VCaP (cell line): ENCODE data around the gene DDX10.
A peak's percentile ranks its signal among the peaks of the same experiment; 100 is the strongest.

ENCODE experiments used
- H3K27ac ChIP-seq: fragments of 450-650 bp; 2 replicates; pipeline ENCODE4 v1.5.1; 2017
- TF ChIP-seq, protein P1 (sequence below): fragments of 450-650 bp; conservative IDR thresholded peaks from 2 replicates; pipeline ENCODE4 v1.5.1; 2017; ENCODE audit warnings: mild to moderate bottlenecking, moderate library complexity

DDX10 gene

DNA sequence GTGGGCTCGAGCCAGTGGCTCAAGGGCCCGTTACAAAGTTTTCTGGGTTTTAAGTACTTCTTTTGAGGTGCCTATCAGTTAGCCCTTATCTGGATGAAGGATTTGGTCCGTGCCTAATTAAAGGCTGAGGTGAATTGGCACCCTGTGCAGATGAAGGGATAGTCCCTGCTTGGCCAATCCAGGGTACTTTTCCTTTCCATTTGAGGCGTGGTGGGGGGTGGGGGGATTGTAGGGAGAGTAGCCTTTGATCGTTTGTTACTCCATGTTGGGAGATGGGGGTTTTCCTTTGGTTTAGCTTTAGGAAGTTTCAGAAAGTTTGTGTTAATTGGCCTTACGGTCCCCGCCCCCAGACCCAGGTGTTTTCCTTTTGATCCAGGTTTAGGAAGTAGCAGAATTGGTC is 170.8 kb downstream of the DDX10 start:
- no peak overlapping the region for H3K27ac ChIP-seq
- TF ChIP-seq, protein P1, sequence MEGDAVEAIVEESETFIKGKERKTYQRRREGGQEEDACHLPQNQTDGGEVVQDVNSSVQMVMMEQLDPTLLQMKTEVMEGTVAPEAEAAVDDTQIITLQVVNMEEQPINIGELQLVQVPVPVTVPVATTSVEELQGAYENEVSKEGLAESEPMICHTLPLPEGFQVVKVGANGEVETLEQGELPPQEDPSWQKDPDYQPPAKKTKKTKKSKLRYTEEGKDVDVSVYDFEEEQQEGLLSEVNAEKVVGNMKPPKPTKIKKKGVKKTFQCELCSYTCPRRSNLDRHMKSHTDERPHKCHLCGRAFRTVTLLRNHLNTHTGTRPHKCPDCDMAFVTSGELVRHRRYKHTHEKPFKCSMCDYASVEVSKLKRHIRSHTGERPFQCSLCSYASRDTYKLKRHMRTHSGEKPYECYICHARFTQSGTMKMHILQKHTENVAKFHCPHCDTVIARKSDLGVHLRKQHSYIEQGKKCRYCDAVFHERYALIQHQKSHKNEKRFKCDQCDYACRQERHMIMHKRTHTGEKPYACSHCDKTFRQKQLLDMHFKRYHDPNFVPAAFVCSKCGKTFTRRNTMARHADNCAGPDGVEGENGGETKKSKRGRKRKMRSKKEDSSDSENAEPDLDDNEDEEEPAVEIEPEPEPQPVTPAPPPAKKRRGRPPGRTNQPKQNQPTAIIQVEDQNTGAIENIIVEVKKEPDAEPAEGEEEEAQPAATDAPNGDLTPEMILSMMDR: no peak

GRCh38 chr11:108836541-108836940 is 171.7 kb downstream of the DDX10 start:
- TF ChIP-seq, protein P1: no peak
- no peak overlapping the region for H3K27ac ChIP-seq

- H3K27ac ChIP-seq: no peak overlapping the region
- TF ChIP-seq, protein P1: no peak
These were observed 173.4 kb downstream of the DDX10 start for GRCh38 chr11:108838102-108838791.

DNA sequence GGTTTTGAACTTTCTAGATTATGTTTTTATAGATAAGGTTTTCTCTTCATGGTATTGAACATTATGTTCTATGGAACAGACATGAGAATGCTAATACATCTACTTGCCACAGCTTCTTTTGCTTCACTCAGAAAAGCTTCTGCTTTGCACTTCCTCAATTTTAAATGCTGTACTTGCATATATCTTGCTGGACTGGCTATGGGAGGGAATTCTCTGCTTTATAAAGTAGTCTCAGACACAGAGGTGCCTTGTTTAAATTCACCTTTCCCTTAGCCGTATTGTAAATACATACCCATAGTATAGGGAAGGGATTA is 173.9 kb downstream of the DDX10 start:
- no peak overlapping the region for H3K27ac ChIP-seq
- TF ChIP-seq, protein P1: no peak

DNA sequence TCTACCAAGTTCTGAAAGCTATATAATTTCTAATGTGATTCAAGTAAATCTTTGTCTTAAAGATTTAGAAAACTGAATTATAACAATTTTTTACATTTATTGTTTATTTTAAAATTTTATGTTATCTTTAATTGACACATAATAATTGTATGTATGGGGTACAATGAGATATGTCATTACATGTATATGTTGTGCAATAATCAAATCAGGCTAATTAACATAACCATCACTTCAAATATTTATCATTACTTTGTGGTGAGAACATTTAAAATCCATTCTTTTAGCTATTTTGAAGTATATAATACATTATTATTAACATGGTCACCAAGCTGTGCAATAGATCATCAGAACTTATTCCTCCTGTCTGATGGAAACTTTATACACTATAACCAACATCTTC is 181.1 kb downstream of the DDX10 start:
- H3K27ac ChIP-seq: no peak overlapping the region
- TF ChIP-seq, protein P1: no peak

- peak overlapping the region; percentile 11; the same call in 1 of the 2 replicates for H3K27ac ChIP-seq
- TF ChIP-seq, protein P1: no peak
These were observed 182.6 kb downstream of the DDX10 start for GRCh38 chr11:108847298-108847990.

- TF ChIP-seq, protein P1: no peak
- H3K27ac ChIP-seq: no peak overlapping the region
These were observed 186.9 kb downstream of the DDX10 start for GRCh38 chr11:108851781-108852180.
